Mucosa of rectum (tissue), 2 donors: ENCODE data around the gene PSORS1C1.
A peak's percentile ranks its signal among the peaks of the same experiment; 100 is the strongest.
"Not testable (repeated sequence)": the region's sequence is repeated elsewhere in the genome, so short reads cannot be mapped to it uniquely, and the experiment has no call there.

Experiments
- H3K27ac ChIP-seq, 2 donors: one replicate each; pipeline ENCODE4 v1.7.0; 2013; ENCODE audit warnings: inconsistent platforms in 2 of 2, low read depth in 2 of 2, low read length in 2 of 2
- H3K27me3 ChIP-seq, 2 donors: one replicate each; pipeline ENCODE4 v1.7.0; 2013; ENCODE audit warnings: low read length in 2 of 2; ENCODE audit not compliant: control insufficient read depth in 2 of 2, insufficient read depth in 2 of 2
- H3K36me3 ChIP-seq, 2 donors: one replicate each; pipeline ENCODE4 v1.7.0; 2013; ENCODE audit warnings: low read length in 2 of 2; ENCODE audit not compliant: control insufficient read depth in 2 of 2, insufficient read depth in 2 of 2
- H3K4me1 ChIP-seq, 2 donors: one replicate each; pipeline ENCODE4 v1.7.0; 2013; ENCODE audit warnings: low read length in 2 of 2, mild to moderate bottlenecking in 1 of 2; ENCODE audit not compliant: control insufficient read depth in 2 of 2, insufficient read depth in 2 of 2
- H3K4me3 ChIP-seq, 2 donors: one replicate each; pipeline ENCODE4 v1.7.0; 2013; ENCODE audit warnings: low read length in 2 of 2
- H3K9ac ChIP-seq, 2 donors: one replicate each; pipeline ENCODE4 v1.7.0; 2013; ENCODE audit warnings: low read length in 2 of 2, low read depth in 1 of 2, mild to moderate bottlenecking in 1 of 2
- H3K9me3 ChIP-seq, 2 donors: one replicate each; pipeline ENCODE4 v1.7.0; 2013; ENCODE audit warnings: low read length in 2 of 2; ENCODE audit not compliant: control insufficient read depth in 2 of 2
- donor health status: healthy.
- donor health status: Normal muscosa, but diverticular disease.

Gene PSORS1C1

GRCh38 chr6:31114541-31114878 is at the start of gene PSORS1C1:
Gene PSORS1C1 (plus strand): TSS chr6:31114800. CDS start chr6:31129633, 14,833 bp downstream.
- H3K9ac ChIP-seq, result peak within 1 kb of the TSS; percentile 26 to 32
- H3K36me3 ChIP-seq, result no peaks in the 10 kb centered on the region
- peaks cover 0 to 9% of the 10 kb centered on the region in 2 donors for H3K27me3 ChIP-seq
- H3K27ac ChIP-seq, result peak within 1 kb of the TSS; percentile 65 to 69
- H3K4me3 ChIP-seq, result peak within 1 kb of the TSS; percentile 49 to 60
- H3K4me1 ChIP-seq, result peaks cover 10 to 12% of the 10 kb centered on the region in 2 donors
- H3K9me3 ChIP-seq, result no peaks in the 10 kb centered on the region

GRCh38 chr6:31065556-31065955 is 49.0 kb upstream of the PSORS1C1 start:
- no peaks in the 10 kb centered on the region for H3K36me3 ChIP-seq
- peaks cover 0 to 4% of the 10 kb centered on the region in 2 donors for H3K27me3 ChIP-seq
- H3K4me1 ChIP-seq, result no peaks in the 10 kb centered on the region
- no peak overlapping the region for H3K9ac ChIP-seq
- no peaks in the 10 kb centered on the region for H3K9me3 ChIP-seq
- no peak overlapping the region for H3K27ac ChIP-seq
- H3K4me3 ChIP-seq, result no peak overlapping the region

GRCh38 chr6:31067028-31067427 is 47.6 kb upstream of the PSORS1C1 start:
- H3K36me3 ChIP-seq, result not testable (repeated sequence)

GRCh38 chr6:31067891-31068668 is 46.5 kb upstream of the PSORS1C1 start:
- not testable (repeated sequence) for H3K27ac ChIP-seq, H3K9ac ChIP-seq, H3K27me3 ChIP-seq, H3K9me3 ChIP-seq, H3K4me1 ChIP-seq, H3K36me3 ChIP-seq, H3K4me3 ChIP-seq

More at GRCh38 chr6:31067028-31067427, 47.6 kb upstream of the PSORS1C1 start:
- not testable (repeated sequence) for H3K27me3 ChIP-seq, H3K4me3 ChIP-seq, H3K4me1 ChIP-seq, H3K27ac ChIP-seq, H3K9ac ChIP-seq, H3K9me3 ChIP-seq

- no peak overlapping the region for H3K4me3 ChIP-seq
Measured at GRCh38 chr6:31068669-31069340, 45.8 kb upstream of the PSORS1C1 start.

GRCh38 chr6:31070711-31071197 is 43.8 kb upstream of the PSORS1C1 start:
- Histone ChIP-seq H3K27me3 (no peaks in the 10 kb centered on the region), H3K4me1 (no peaks in the 10 kb centered on the region), H3K9me3 (no peaks in the 10 kb centered on the region), H3K27ac (no peak overlapping the region), H3K9ac (no peak overlapping the region), H3K4me3 (no peak overlapping the region), H3K36me3 (no peaks in the 10 kb centered on the region)

More at GRCh38 chr6:31068669-31069340, 45.8 kb upstream of the PSORS1C1 start:
- no peaks in the 10 kb centered on the region for H3K9me3 ChIP-seq
- no peaks in the 10 kb centered on the region for H3K4me1 ChIP-seq
- no peaks in the 10 kb centered on the region for H3K27me3 ChIP-seq
- H3K9ac ChIP-seq, result no peak overlapping the region
- no peaks in the 10 kb centered on the region for H3K36me3 ChIP-seq
- H3K27ac ChIP-seq, result no peak overlapping the region

- H3K36me3 ChIP-seq, result no peaks in the 10 kb centered on the region
- no peaks in the 10 kb centered on the region for H3K9me3 ChIP-seq
- H3K27ac ChIP-seq, result no peak overlapping the region
- H3K4me3 ChIP-seq, result no peak overlapping the region
- no peak overlapping the region for H3K9ac ChIP-seq
- peaks cover 0 to 4% of the 10 kb centered on the region in 2 donors for H3K27me3 ChIP-seq
- peaks cover 0 to under 1% of the 10 kb centered on the region in 2 donors for H3K4me1 ChIP-seq
Measured at GRCh38 chr6:31074401-31074800, 40.2 kb upstream of the PSORS1C1 start.

- H3K9ac ChIP-seq, result no peak overlapping the region
- no peaks in the 10 kb centered on the region for H3K9me3 ChIP-seq
- peaks cover 0 to 3% of the 10 kb centered on the region in 2 donors for H3K4me1 ChIP-seq
- H3K27ac ChIP-seq, result no peak overlapping the region
- no peaks in the 10 kb centered on the region for H3K36me3 ChIP-seq
- peaks cover 0 to 4% of the 10 kb centered on the region in 2 donors for H3K27me3 ChIP-seq
- H3K4me3 ChIP-seq, result no peak overlapping the region
Measured at GRCh38 chr6:31075528-31075927, 39.1 kb upstream of the PSORS1C1 start.

- Histone ChIP-seq H3K27ac (no peak overlapping the region), H3K9ac (no peak overlapping the region), H3K27me3 (peaks cover 0 to 4% of the 10 kb centered on the region in 2 donors), H3K4me1 (peaks cover 0 to 3% of the 10 kb centered on the region in 2 donors), H3K4me3 (no peak overlapping the region), H3K36me3 (no peaks in the 10 kb centered on the region), H3K9me3 (no peaks in the 10 kb centered on the region)
Measured at GRCh38 chr6:31076611-31077010, 38.0 kb upstream of the PSORS1C1 start.

GRCh38 chr6:31079656-31080261 is 34.8 kb upstream of the PSORS1C1 start:
- Histone ChIP-seq H3K27ac (no peak overlapping the region), H3K4me1 (peaks cover 0 to 3% of the 10 kb centered on the region in 2 donors), H3K36me3 (no peaks in the 10 kb centered on the region), H3K27me3 (peaks cover 0 to 4% of the 10 kb centered on the region in 2 donors), H3K9ac (no peak overlapping the region), H3K9me3 (no peaks in the 10 kb centered on the region), H3K4me3 (peak overlapping the region in 1 of 2 donors; percentile 17)
